Ovary (tissue), 3 donors: ENCODE measurements around the gene PNMA6E.

Source experiments
- EP300 ChIP-seq: sonication (generic); formaldehyde crosslinking; IDR thresholded peaks from one replicate; pipeline ENCODE4 v1.6.1; 2017; ENCODE audit warnings: antibody characterized with exemption
- TF ChIP-seq, protein P1 (sequence below), 3 donors: fragments of 450-650 bp in 2 of 3; fragments of 200-600 bp in 1 of 3; IDR thresholded peaks; one replicate each; pipeline versions ENCODE4 v1.5.1 to v1.8.0; 2016 to 2022; ENCODE audit warnings: antibody characterized with exemption in 3 of 3, mild to moderate bottlenecking in 1 of 3
- donor health status: DM: no; HTN: no; CAD: no.

DNA sequence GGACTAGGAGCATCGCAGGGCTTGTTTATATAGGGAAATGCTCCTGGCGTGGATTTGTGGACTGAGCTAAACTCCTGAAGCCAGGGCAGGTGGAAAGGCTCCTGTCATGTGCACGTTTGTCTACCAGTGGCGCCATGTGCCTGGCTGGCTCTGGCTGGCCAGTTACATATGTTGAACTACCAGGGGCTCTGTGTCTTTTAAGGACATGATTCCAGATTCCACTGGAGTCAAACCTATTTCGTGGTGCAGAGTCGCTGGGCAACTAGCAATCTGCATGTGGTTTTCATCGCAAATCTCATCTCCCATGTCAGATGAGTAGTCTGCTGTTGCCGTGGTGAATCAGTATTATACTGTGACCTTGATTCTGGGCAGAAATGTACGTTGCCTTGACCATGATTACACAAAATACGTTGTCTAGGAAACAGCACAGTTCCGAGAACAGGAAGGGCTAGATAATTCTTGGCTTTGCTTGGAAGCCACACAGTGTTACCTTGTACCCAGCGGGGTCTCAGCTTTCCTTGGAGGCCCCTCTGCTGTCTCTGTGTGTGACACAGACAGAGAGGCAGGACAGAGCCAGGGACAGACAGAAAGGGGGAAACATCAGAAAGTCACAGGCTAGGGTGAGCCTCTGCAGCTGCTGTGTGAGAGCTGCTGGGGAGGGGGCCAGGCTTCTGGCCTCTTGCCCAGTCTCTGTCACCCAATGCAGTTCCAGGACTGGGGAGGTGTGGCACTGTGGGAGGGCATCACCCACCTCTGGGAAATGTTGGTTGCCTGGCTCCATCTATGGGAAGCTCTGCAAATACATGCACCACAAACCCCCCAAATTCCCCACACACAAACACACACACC is 19.2 kb downstream of the PNMA6E start:
- no peak for TF ChIP-seq EP300
- TF ChIP-seq, protein P1, sequence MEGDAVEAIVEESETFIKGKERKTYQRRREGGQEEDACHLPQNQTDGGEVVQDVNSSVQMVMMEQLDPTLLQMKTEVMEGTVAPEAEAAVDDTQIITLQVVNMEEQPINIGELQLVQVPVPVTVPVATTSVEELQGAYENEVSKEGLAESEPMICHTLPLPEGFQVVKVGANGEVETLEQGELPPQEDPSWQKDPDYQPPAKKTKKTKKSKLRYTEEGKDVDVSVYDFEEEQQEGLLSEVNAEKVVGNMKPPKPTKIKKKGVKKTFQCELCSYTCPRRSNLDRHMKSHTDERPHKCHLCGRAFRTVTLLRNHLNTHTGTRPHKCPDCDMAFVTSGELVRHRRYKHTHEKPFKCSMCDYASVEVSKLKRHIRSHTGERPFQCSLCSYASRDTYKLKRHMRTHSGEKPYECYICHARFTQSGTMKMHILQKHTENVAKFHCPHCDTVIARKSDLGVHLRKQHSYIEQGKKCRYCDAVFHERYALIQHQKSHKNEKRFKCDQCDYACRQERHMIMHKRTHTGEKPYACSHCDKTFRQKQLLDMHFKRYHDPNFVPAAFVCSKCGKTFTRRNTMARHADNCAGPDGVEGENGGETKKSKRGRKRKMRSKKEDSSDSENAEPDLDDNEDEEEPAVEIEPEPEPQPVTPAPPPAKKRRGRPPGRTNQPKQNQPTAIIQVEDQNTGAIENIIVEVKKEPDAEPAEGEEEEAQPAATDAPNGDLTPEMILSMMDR (IDR thresholded peaks at IDR 0.05) = peak in 1 of 3 donors; percentile 24
